HK-2 (cell line): ENCODE data around the gene ABCF1.

Source experiments
- DNase-seq: peaks from one replicate; pipeline ENCODE4 v3.0.0-alpha.2; 2018; ENCODE audit not compliant: unreplicated experiment

Gene ABCF1

DNA sequence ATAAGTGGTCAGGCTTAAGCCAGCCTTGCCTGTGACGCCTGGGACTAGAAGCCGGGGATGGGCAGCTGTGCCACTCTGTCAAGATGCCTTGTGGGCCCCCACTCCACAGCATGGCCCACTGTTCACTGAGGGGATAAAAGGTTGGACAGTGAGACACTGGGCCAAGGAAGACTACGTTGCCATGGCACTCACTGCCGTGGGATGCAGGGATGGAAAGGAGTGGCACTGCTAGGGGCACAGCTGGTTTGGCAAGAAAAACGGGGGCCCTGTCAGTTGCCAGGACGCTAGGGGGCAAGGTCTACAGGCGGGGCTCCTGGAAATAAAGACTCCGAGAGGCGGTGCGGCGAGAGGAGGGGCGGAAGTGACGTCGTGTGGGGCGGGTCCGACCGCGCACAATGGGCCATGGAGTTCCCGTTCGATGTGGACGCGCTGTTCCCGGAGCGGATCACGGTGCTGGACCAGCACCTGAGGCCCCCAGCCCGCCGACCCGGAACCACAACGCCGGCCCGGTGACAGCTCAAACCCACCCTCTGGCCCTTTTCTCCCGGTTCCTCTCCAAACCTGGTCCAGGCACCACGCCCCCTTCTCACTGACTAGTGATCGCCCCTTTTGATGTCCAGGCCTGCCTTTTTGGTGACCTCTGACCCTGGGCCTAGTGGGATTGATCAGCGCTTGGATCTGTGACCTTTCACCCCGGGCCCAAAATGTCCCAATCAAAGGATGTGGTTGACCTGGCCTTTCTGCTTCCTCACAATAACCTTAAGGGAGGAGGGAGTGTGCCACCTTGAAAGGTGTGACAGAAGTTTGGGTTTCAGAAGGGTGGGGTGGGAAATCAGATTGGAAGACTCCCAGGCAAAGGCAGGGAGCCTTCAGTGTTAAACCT lies 55.5 kb downstream of the ABCF1 start, which contains the start of gene ATAT1:
TSS of gene ATAT1 (plus strand) at position 391 of the 883 bp plus-strand sequence.
- DNase-seq = peak; percentile 81

DNA sequence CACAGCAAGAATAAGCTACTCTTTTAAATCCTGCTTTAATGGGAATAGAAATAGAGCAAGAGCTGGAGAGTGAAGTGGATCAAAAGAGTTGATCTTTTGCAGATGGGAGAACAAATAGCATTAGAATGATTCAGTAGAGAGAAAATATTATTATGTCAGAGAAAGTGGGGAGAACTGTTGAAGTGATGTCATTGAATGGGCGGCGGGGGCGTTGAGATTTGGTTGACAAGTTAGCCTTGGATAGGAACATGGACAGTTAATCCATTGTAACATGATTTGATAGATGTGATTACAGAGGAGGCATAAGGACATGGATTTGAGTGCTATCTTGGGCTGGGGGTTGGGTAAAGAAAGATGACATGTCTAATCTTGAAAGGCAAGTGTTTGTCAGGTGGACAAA lies 64.6 kb downstream of the ABCF1 start:
- no peak for DNase-seq

DNA sequence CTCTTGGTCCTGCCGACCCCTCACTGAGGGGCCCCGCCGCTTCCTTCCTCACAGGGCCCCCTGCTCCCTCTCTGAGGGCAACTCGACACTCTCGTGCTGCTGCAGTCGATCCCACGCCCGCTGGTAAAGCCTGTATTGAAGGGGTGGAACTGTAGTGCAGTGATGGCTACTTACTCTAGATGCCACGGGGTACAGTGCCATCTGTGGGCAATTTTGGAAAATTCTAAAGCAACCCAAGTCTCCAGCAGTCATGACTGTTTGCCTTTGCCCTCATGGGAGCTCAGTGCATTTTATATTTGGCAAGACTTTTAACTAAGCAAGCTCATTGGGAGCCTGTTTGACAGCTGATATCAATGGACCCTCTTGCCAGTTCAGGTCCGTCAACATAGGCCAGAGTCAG lies 69.2 kb downstream of the ABCF1 start:
- DNase-seq = no peak

DNA sequence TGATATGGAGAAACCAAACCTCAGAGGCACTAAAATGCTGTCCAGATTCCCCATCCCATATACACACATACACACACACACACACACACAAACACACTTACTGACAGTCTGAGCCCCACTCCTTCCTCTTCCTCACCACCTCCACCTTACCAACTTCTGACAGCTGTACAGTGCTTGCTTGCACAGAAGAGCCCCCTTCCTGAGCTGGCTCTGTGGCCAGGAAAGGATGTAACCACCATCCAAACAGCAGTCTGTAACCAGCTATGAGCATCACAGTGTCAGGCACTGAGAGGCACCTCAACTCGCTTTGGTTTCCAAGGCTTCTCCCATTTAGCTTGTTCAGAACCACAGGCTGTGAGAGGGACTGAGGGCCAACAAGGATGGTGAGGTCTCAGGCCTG lies 69.8 kb downstream of the ABCF1 start:
- DNase-seq = no peak
